ENCODE measurements around the gene NEK11.
"Not testable (repeated sequence)": the region's sequence is repeated elsewhere in the genome, so short reads cannot be mapped to it uniquely, and the experiment has no call there.

NEK11 gene

DNA sequence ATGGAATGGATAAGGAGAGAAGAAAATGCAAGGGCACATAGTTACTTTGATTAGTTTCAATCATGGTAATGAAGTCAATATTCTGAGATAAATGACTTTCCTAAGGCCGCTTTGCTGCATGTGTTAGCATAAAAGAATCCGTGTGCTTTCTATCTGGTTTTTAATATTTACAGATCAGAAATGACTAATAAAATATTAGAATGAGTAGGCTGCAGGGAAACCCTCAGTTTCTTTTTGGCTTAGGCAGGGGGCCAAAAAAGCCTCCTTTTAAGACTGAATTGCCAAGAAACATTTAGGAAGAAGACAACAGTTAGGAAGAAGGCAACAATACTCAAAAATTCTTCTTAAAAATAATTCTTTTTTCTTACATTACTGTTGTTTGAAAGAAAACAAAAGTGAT is 11.6 kb downstream of the NEK11 start:
- DNase-seq (ENCODE audit: low read depth), result no peak

DNA sequence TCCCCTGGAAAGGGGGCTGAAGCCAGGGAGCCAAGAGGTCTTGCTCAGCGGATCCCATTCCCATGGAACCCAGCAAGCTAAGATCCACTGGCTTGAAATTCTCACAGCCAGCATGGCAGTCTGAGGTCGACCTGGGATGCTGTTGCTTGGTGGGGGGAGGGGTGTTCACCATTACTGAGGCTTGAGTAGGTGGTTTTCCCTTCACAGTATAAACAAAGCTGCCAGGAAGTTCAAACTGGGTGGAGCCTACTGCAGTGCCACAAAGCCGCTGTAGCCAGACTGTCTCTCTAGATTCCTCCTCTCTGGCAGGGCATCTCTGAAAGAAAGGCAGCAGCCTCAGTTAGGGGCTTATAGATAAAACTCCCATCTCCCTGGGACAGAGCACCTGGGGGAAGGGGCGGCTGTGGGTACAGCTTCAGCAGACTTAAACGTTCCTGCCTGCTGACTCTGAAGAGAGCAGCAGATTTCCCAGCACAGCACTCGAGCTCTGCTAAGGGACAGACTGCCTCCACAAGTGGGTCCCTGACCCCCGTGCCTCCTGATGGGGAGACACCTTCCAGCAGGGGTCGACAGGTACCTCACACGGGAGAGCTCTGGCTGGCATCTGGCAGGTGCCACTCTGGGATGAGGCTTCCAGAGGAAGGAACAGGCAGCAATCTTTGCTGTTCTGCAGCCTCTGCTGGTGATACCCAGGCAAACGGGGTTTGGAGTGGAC is 15.8 kb downstream of the NEK11 start:
- DNase-seq (ENCODE audit: low read depth), result not testable (repeated sequence)

DNA sequence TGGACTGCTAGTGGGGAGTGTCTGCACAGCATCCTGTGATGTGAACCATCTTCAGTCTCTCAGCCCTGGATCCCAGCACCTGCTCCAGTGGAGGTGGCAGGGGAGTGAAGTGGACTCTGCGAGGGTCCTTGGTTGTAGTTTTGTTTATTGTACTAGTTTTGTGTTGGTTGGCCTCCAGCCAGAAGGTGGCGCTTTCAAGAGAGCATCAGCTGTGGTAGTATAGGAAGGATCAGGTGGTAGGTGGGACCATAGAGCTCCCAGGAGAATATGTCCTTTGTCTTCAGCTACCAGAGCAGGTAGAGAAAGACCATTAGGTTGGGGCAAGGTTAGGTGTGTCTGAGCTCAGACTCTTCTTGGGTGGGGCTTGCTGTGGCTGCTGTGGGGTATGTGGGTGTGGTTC is 20.9 kb downstream of the NEK11 start:
- DNase-seq (ENCODE audit: low read depth), result no peak

DNA sequence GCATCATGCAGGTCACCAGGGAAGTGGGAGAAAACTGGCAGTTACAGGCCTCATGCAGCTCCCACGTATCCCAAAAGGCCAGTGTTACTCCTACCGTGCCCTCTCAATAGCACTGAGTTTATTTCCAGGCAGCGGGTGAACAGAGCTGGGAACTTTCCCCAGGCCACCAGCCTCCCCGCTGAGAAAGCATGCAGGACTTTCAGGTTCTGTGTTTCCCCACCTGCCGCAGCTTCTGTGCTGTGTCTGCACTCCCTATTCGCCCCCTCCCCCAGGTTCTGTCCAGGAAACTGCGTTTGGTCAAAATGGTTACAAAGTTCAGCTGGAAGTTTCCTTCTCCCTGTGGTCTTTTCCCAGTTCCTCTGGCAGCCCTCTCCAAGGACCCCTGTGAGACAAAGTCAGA is 21.4 kb downstream of the NEK11 start:
- DNase-seq (ENCODE audit: low read depth), result no peak

DNA sequence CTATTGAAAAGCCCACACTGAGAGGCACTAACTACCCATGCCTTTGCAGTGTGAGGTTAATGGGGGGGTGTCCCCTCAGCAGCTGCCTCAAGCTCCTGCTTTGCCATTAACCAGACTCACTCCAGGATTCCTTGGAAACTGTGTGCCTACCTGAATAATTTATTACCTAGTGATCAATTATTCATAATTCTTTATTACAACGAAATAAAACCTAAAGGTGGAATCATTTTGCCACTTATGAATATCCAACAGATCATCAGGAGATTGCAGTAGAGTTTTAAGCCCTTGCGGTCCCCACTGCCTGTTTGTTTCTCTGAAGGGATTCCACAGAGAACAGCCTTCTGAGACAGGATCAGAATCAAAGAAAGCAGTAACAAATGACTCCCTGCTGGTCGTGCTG is 23.3 kb downstream of the NEK11 start:
- no peak for DNase-seq (ENCODE audit: low read depth)

DNA sequence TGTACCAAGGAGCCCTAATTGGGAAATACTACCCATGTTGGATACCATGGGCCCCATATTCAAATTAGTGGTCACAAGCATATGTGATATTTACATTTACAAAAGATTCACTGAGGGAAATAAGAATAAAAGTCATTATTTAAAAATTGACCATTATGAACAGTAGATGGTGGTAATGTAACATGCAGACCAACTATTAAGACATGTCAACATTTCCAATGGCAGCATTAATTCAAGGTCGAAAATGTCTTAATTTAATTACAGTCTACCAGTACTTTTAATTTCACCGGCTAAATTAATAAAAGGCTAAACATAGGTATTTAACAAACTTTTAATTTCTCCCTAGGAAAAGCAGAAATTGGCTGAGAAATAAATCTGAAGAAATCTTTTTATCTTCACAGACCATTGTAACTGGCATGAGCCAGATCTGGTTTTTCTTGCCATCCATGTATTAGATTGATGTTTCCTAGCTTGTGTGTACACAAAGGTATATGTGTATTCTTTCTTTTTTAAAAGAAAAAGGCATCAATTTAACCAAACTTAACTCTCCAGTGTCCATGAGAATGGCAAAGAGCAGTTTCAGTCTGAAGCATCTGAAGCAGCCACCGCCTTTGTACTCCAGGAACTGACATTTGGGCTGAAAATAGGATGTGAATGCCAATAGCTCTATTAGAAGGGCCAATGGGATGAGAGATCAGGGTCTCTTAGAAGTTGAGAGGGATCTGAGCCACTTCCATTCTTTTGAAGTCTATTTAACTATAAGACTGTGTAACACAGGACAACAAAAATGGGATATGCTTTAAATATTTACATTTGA is 26.6 kb downstream of the NEK11 start:
- DNase-seq (ENCODE audit: low read depth), result no peak

DNA sequence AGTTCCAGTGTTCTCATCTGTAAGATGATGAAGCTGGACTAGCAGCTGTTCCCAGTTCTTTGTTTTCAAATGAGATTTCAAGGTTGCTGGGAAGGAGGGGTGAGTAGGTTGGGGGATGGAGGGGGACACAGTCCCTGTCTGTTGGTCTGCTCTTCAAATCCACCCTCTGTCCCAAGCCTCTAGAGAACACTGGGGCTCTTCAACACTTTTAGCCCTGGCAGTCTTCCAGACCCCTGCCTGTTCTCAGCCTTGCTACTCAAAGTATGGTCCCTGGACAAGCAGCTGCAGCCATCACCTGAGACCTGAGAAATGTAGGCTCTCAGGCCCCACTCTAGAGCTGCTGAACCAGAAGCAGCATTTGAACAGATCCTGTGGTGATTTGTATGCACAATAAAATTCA is 41.3 kb downstream of the NEK11 start:
- DNase-seq (ENCODE audit: low read depth), result no peak

DNA sequence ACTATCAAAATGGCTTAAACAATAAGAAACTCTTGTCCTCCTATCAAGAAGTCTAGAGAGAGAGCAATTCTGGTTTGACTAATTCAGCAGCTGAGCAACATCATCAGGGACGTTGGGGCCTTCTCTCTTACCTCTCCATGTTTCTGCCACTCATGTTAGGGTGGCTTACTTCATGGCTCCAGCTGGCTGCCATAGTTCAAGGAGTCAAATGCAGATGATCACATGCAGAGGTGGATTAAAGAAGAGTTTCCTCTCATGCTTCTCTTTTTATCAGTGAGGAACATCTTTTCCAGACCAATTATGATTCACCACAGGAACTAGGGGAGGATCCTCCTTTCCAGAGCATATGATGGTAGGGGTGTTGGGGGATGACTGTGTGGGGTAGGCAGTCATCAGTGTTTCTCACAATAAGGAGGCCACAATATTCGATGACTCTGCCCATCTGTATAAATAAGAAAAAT is 45.5 kb downstream of the NEK11 start:
- no peak for DNase-seq (ENCODE audit: low read depth)

DNA sequence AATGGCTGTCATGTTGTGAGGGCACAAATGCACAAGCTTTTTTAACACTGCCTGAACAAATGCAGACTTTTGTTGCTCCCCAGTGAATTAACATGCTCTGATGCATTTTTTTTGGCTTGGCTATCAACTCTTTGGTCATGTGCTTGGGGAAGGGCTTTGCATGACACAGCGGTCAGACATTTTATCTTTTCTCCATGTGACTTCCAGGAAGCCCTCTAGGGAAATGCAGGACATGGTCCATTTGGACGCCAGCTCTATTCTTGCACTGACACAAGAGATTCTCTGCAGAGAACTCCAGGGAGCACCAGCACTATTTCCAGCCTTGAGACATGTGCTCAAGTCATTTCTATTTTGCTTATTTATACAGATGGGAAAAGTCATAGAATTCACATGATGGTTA is 46.2 kb downstream of the NEK11 start:
- DNase-seq (ENCODE audit: low read depth), result peak; percentile 61

DNA sequence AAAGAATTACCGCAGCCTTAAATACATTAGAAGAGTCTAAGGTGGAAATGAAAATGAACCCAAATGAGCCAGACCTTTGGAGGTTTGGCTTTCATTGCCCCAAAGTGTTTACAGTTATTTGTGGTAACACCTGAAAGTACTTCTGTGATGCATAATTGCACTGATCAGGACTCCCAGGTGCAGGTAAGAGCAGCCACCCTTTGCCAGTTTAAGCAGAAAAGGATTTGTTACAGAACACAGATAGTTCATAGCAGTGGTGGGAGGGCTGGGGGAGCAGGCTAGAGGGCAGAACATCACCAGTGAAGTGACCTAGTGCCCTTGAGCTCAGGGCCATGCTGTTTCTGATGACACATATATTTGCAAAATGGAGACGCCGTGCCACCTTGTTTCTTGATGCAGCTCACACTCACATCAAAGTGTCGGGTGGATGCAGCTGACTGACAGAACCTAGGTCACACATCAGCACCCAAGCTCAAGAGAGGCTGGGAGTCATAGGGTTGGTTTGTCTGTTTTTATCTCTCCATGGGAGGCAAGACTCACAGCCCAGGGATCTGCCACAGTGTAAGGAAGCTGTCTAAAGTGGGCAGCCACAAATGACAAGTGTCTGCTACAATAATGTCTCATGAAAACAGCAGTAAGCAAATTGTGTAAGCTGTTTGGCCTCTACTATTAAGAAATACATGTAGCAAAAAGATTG is 49.1 kb downstream of the NEK11 start:
- DNase-seq (ENCODE audit: low read depth), result no peak

DNA sequence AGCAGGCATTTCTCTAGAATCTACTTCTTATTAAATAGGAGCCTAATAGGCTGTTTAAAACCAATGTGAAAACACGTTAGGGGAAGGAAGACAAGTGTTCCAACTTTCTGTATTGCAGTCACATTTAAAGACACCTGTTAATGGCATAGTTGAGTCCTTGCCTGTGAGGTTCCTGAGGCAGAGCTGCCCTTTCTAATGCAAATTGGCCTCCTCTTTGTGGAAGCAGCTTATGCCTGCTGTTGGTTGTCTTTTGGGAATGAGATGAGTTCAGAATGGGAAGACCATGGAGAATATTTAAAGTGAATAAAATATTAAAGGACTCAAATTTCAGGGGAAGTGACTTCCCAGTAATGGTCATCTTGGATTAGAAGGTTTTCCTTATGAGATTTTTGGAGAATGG is 51.2 kb downstream of the NEK11 start:
- no peak for DNase-seq (ENCODE audit: low read depth)

DNA sequence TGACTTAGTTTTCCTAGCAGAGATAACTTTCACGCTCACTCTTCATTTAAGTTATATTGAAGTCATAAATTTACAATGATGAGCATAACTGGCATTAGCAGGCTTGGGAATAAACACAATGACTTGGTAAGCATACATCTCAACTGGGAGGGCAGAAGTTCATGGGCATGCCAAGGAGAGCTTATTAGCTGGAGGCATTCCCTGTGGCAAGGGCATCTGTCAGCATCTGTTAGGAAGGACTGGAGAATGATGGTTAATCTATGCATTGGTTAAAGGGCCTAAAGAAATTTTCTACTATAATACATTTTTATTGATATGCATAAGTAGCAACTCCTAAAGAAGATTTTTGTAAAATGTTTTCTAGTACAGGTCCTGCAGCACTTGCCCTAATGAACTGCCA is 52.4 kb downstream of the NEK11 start:
- DNase-seq (ENCODE audit: low read depth), result no peak

DNA sequence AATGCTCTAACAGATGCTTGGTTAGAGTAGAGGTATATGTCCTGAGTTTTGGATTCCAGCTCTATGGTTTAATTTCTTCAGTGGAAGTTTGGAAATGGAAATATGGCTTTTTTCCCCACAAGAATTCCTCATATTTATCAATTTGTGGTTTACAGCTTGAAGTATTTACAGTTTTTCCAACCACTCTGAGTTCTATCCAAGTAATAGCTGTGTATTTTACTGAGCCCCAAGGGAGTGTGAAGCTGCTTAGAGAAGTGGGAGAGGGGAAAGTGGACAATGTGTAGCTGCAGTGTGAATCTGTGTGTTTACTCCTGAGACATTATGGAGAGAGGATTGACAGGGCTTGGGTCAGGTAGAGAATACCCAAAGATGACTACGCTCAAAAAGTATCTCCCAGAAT is 54.5 kb downstream of the NEK11 start:
- DNase-seq (ENCODE audit: low read depth), result no peak

DNA sequence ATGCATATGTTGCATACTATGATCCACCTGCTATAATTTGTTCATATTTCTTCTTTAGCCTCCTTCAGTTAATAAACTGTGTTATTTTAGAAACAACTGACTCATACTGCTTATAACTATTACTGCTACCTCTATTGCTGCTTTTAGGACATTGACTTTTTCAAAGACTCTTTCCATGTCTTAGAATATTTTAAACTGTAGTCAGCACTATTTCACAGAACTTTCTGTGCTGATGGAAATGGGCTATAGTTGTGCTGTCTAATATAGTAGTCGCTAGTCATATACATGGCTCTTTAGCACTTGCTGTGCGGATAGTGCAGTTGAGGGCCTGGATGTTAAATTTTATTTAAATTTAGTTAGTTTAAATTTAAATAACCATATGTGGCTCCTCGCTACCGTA is 55.6 kb downstream of the NEK11 start:
- no peak for DNase-seq (ENCODE audit: low read depth)

DNA sequence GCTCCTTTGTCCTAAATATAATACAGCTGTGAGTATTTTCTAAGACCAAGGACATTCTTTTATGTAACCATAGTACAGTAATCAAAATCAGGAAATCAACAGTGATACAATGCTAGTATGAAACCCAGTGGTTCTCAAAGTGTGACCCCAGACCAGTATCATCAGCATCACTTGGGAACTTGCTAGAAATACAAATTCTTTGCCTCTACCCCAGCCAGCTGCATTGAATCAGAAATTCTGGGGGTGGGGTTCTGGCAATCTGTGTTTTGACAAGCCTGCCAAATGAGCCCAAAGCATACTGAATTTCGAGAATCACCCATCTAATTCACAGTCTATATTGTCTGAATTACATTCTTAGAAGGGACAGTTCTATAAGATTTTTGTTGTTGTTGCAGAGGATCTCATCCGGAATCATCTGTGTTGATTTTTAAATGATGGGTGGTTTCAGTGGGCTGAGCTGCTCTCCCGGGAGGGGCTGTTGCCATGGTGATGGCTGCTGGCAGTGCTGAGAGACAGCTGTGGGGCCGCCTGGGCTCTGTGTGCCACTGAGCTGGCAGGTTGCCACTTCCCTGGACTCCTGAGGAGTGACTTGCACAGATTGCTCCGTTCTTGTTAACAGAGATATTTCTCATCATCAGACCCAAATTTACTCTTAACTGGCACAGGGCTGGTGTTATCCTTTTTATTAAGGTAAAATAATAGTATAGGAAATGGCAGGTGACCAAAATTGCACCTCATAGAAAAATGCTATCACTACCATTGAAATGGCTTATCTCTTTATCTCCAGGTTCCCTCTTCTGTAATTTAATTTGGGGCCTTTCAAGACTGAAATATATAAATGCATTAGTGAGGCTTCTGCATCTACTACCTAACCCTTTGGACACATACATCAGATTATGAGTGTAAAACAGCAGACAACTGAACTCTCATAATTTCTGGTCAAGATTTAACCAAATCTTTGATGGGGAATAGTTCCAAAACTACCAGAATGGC is 56.5 kb downstream of the NEK11 start:
- DNase-seq (ENCODE audit: low read depth), result peak; percentile 36

DNA sequence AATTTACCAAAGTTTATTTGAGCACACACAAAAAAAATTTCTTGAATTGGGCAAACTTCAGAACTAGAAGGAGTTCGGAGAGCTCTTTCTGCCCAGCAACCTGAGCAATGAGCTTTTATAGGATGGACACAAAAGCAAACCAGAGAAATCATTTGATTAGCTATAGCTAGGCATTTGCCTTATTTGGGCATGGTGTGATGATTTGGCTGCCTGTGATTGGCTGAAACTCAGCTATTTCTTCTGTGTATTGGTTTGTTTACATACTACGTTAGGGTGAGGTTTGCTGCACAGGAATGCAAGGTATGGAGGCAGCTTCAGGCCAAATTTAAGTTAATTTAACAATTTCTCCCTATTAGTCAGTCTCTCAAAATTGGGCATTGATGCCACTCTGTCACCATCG is 65.1 kb downstream of the NEK11 start:
- DNase-seq (ENCODE audit: low read depth), result no peak

DNA sequence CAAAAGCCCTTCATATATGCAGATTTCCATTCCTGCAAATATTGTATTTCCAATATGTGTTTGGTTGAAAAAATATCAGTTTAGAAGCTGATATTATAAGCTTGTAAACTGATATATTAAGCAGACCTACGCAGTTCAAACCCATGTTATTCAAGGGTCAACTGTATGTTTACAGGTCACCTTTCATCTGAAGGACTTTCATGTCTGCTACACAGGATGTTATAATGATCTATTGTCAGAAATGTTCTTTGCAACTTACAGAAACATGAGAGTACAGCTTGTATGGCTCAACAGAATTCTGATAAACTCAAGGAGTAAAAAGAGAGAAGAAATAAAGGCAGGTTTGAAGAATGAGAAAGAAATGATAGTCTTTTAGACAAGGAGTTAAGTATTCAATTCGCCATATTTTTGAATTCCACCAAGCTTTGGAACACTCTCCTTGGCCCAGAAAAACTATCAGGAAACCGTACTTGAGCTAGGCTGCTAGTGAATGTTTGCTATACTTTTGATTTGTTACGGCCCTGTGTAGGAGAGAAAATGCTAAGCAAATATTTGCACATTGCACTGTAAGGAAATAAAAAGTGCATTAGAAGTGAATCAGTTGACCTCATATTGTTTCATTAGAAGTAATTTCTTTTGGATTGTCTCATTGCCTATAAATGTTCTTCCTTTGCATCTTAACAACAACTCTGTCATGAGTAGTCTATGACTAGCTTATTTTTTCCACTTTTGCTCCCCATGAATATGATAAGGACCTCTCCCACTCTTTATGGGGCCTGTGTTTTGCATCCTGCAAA is 81.2 kb downstream of the NEK11 start:
- no peak for DNase-seq (ENCODE audit: low read depth)

DNA sequence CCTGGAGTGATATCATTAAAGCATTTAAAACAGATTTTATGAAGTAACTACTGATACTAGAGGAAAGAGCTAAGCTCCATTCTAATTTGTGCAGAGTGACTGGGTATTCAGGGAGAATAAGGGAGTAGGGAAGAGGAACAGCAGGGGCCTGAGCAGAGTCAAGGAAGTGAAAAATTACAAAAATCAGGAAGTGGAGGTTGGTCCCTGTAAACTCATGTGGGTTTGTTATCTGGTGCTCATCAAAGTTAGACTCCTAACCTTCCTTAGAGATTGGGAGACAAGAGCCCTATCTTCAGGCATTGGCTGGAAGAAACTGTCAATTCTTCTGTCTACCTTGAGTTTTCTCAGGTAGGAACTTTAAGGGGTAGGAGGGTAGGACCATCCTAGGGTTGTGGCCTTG is 82.5 kb downstream of the NEK11 start:
- DNase-seq (ENCODE audit: low read depth), result no peak

DNA sequence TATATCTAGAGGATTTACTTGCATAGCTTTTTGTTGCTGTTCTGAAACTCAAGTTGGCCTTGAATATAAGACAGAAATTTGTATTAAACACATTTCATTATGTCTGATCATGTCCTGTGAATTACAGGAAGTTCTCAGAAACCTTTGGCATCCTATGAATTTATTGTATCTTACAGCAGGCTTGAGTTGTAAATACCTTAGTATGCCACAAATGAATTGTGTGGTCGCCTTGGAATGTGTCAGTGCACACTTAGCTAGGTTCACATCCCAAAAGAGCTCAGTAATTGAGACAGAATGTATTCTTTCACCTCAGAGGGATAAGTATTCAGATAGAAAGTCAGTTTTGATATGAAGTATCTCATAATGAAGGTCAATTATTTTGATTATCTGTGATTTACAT is 83.4 kb downstream of the NEK11 start:
- DNase-seq (ENCODE audit: low read depth), result no peak

DNA sequence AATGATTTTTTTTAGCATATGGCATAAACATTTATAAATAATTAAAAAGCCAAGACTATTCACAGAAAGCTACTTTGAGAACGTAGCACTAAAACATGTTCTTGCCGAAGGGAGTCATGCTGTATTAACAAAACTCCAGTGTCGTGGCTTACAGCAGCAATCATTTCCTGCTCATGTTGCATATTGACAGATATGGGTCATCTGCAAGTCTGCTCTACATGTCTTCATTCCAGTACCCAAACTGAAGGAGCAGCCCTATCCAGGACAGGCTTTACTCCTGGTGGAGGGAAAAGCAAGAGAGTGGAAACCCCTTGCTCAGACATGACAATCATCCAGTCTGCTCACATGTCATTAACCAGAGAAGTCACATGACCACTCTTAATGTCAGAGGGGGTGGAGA is 87.6 kb downstream of the NEK11 start:
- no peak for DNase-seq (ENCODE audit: low read depth)

DNA sequence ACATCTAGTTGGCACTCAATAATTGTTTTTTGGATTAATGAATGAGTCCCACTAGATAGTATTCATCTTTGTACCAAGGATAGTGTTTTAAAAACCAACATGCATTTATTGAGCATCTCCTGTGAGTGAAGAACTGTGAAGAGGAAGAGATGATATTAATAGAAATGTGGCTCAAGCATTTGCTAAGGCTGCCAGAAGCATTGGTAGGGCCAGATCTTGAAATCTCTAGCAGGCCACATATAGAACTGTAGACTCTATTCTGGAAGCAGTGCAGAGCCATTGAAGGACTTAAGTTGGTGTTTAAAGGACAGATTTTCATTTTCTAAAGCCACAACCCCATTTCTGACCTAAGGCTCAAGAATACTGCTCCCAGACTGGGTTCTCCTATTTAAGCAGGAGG is 99.0 kb downstream of the NEK11 start:
- no peak for DNase-seq (ENCODE audit: low read depth)
